Measurements from ENCODE around the gene MED12L. TPM values are rescaled to one million over a fixed set of nuclear protein-coding genes. Genes with fewer than 3 reads are reported as not detected.

Gene MED12L
- total RNA-seq, 1 donor from 2014 or later: 0.43 TPM

GRCh38 chr3:151403246-151403645 lies 317.8 kb downstream of the MED12L start:
- no peak for TF ChIP-seq CTCF (IDR thresholded peaks at IDR 0.05)
- intact Hi-C loops (cut with DNase I): no loop called here
- Histone ChIP-seq H3K27me3 (no peaks in the 10 kb centered on the region), H3K36me3 (no peaks in the 10 kb centered on the region), H3K4me1 (no peaks in the 10 kb centered on the region), H3K9me3 (no peaks in the 10 kb centered on the region), H3K27ac (no peak overlapping the region), H3K4me3 (no peak overlapping the region)
- DNase-seq (ENCODE audit: low spot score in 2 of 2): no peak

DNA sequence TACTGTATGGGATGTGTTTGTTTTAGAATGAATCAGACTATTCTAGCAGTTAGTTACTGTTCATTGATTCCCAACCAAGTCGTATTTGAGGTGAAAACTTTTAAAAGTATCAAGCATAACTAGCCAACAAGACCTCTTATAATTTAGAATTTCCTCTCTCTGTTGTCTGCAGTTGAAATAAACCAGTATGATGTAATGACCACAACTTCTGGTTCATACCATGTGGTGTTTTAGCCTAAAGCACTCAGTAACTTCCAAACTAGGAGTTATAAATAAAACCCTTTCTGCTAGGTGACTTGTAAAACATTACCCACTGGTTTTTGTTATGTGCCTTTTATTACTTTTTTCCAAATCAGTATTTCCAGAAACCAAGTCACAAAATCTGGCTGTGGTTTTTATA lies 318.9 kb downstream of the MED12L start:
- no peaks in the 10 kb centered on the region for H3K9me3 ChIP-seq
- intact Hi-C loops (cut with DNase I): no loop called here
- DNase-seq (ENCODE audit: low spot score in 2 of 2): no peak

DNA sequence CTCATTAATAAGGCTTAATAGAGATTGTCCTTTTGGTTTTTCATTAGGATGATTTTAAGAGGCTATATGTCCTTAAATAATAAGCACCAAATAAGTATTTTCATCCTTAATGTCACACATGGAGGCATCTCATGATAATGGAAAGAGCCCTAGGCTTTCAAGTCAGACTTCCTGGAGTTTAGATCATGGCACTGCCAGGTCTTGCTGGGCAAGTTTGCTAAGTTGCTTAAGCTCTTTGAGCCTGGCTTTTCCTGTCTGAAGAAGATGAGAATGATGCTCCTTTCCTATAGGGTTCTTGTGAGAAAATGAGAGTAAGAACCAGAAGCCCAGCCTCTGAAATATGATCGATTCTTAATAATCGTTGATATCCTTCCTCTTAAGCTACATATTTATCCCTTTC lies 322.5 kb downstream of the MED12L start:
- no peak for DNase-seq (ENCODE audit: low spot score in 2 of 2)
- Histone ChIP-seq H3K4me3 (no peak overlapping the region), H3K27me3 (no peaks in the 10 kb centered on the region), H3K4me1 (no peaks in the 10 kb centered on the region), H3K27ac (no peak overlapping the region), H3K9me3 (no peaks in the 10 kb centered on the region), H3K36me3 (no peaks in the 10 kb centered on the region)
- intact Hi-C loops (cut with DNase I): no loop called here
- TF ChIP-seq CTCF (IDR thresholded peaks at IDR 0.05): no peak

More for the DNA sequence above, 318.9 kb downstream of the MED12L start:
- no peaks in the 10 kb centered on the region for H3K36me3 ChIP-seq
- no peaks in the 10 kb centered on the region for H3K27me3 ChIP-seq
- no peak overlapping the region for H3K27ac ChIP-seq
- no peak for TF ChIP-seq CTCF (IDR thresholded peaks at IDR 0.05)
- H3K4me1 ChIP-seq: no peaks in the 10 kb centered on the region
- no peak overlapping the region for H3K4me3 ChIP-seq

DNA sequence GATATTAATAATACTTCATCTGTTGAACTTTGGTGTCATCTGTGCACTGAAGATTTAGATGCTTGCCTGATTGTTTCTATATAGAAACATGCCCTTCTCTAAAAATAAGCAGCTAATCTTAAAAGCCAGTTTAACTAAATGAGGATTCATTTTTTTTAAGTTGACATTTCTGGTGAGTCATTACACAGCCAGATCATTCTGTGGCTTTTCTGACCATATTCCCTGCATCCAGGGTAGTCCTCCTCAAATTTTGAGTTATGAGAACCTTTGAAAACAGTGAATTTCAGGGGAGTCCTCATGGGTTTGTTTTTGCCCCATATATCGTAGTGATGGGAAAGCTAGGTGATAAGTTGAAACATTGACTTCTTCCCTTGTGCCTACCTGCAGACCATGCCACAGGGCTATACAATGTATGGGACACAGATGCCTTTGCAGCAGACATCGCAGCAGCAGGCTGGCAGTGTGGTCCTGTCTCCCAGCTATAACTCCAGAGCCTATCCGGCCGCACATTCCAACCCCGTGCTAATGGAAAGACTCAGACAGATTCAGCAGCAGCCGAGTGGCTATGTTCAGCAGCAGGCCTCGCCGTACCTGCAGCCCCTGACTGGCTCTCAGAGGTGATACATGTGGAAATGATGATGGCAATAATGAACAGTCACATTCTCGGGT lies 325.6 kb downstream of the MED12L start:
- Histone ChIP-seq H3K27ac (no peak overlapping the region), H3K36me3 (no peaks in the 10 kb centered on the region), H3K4me3 (no peak overlapping the region), H3K4me1 (no peaks in the 10 kb centered on the region), H3K27me3 (no peaks in the 10 kb centered on the region), H3K9me3 (no peaks in the 10 kb centered on the region)
- no peak for DNase-seq (ENCODE audit: low spot score in 2 of 2)
- intact Hi-C loops (cut with DNase I): no loop called here
- no peak for TF ChIP-seq CTCF (IDR thresholded peaks at IDR 0.05)

DNA sequence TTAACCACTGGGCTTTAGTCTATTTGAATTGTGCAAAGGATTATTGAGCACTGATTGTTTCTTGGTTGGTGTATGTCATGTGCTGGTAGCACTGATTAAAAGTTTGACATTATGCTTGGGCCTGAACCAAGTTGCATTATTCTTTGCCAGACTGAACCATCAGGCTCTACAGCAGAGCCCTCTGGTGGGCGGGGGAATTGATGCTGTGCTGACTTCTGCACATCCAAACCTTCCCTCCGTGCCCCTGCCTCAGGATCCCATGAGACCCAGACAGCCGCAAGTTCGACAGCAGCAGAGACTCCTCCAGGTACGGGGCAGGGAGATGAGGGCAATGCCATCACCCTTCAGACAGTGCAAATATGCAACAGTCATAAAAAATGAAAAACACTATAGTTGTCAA lies 327.5 kb downstream of the MED12L start:
- no peaks in the 10 kb centered on the region for H3K36me3 ChIP-seq
- DNase-seq (ENCODE audit: low spot score in 2 of 2): no peak
- H3K4me3 ChIP-seq: no peak overlapping the region
- no peaks in the 10 kb centered on the region for H3K27me3 ChIP-seq
- H3K27ac ChIP-seq: no peak overlapping the region
- TF ChIP-seq CTCF (IDR thresholded peaks at IDR 0.05): no peak
- no peaks in the 10 kb centered on the region for H3K9me3 ChIP-seq
- no peaks in the 10 kb centered on the region for H3K4me1 ChIP-seq
- intact Hi-C loops (cut with DNase I): no loop called here

- Histone ChIP-seq H3K27ac (no peak overlapping the region), H3K4me1 (no peaks in the 10 kb centered on the region), H3K9me3 (no peaks in the 10 kb centered on the region), H3K4me3 (no peak overlapping the region), H3K27me3 (no peaks in the 10 kb centered on the region), H3K36me3 (no peaks in the 10 kb centered on the region)
- TF ChIP-seq CTCF (IDR thresholded peaks at IDR 0.05): no peak
- intact Hi-C loops (cut with DNase I): no loop called here
- DNase-seq (ENCODE audit: low spot score in 2 of 2): no peak
These were observed 329.8 kb downstream of the MED12L start for GRCh38 chr3:151415289-151415688.
